ENCODE data around the gene ROBO2. TPM values are rescaled to one million over a fixed set of nuclear protein-coding genes. Genes with fewer than 3 reads are reported as not detected.

ROBO2 gene
- polyA plus RNA-seq, 1 experiment, result 1.6 TPM

GRCh38 chr3:77362936-77363335 is 323.0 kb downstream of the ROBO2 start:
- TF ChIP-seq CTCF (IDR thresholded peaks at IDR 0.05; ENCODE audit: insufficient read depth, low read depth, low read length), result no peak
- no peak overlapping the region for H3K4me3 ChIP-seq (ENCODE audit: low read depth, low read length)
- H3K36me3 ChIP-seq (ENCODE audit: control insufficient read depth, insufficient read depth, low read length), result no peaks in the 10 kb centered on the region
- DNase-seq (ENCODE audit: low read depth), result no peak
- CTCF ChIA-PET, result no interaction called here
- POLR2A ChIA-PET, result no interaction called here
- H3K27me3 ChIP-seq (ENCODE audit: control insufficient read depth, insufficient read depth, low read length), result no peaks in the 10 kb centered on the region

DNA sequence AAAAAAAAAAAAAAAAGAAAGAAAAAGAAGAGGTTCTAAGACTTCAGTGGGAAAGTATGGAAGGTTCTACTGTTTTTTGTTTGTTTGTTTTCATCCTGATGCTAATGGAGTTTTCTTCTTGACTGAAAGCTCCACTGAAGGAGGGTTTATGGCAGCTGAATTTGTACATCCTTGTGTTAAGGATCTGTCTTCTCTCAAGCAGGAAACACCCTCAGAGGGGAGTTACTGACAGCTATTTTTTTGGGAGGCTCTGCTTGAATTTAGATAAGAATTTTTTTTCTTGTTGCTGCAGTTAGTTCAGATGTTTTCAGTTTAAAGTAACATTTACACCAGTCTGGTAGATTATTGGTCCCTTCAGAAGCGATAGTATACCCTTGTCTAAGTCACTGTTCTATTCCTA is 325.3 kb downstream of the ROBO2 start:
- CTCF ChIA-PET, result interaction anchor here (0.7 kb wide), 1 partner anchor 47 kb away, joined by 3 read pairs; no protein-coding TSS in a partner anchor
- no peak for DNase-seq (ENCODE audit: low read depth)
- Histone ChIP-seq H3K36me3 (ENCODE audit: control insufficient read depth, insufficient read depth, low read length) (no peaks in the 10 kb centered on the region), H3K4me3 (ENCODE audit: low read depth, low read length) (no peak overlapping the region), H3K27me3 (ENCODE audit: control insufficient read depth, insufficient read depth, low read length) (no peaks in the 10 kb centered on the region)
- TF ChIP-seq CTCF (IDR thresholded peaks at IDR 0.05; ENCODE audit: insufficient read depth, low read depth, low read length), result no peak
- POLR2A ChIA-PET, result no interaction called here

DNA sequence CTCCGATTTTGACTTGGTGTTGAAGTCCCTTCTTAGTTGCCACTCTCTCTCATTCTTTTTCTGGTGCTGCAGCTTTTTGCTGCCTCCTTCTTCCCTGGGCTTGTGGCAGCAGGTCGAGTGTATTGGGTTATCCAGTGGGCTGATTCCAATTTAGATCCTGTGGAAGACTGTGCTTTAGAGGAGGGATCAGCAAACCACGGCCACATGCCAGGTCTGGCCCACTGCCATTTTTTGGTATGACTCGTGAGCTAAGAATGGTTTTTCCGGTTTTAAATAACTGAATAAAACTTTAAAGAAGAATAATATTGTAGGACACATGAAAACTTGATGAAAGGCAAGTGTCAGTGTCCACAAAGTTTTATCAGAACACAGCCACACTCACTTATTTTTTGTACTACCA is 330.5 kb downstream of the ROBO2 start:
- peak; percentile 40 for DNase-seq (ENCODE audit: low read depth)
- Histone ChIP-seq H3K36me3 (ENCODE audit: control insufficient read depth, insufficient read depth, low read length) (no peaks in the 10 kb centered on the region), H3K4me3 (ENCODE audit: low read depth, low read length) (no peak overlapping the region), H3K27me3 (ENCODE audit: control insufficient read depth, insufficient read depth, low read length) (no peaks in the 10 kb centered on the region)
- ChIA-PET CTCF (no interaction called here), POLR2A (interaction anchor here (0.5 kb wide), 1 partner anchor 80 kb away, joined by 4 read pairs; no protein-coding TSS in a partner anchor)
- TF ChIP-seq CTCF (IDR thresholded peaks at IDR 0.05; ENCODE audit: insufficient read depth, low read depth, low read length), result no peak

- CTCF ChIA-PET, result no interaction called here
- DNase-seq (ENCODE audit: low read depth), result no peak
- H3K27me3 ChIP-seq (ENCODE audit: control insufficient read depth, insufficient read depth, low read length), result no peaks in the 10 kb centered on the region
- TF ChIP-seq CTCF (IDR thresholded peaks at IDR 0.05; ENCODE audit: insufficient read depth, low read depth, low read length), result no peak
- POLR2A ChIA-PET, result no interaction called here
- H3K4me3 ChIP-seq (ENCODE audit: low read depth, low read length), result no peak overlapping the region
- no peaks in the 10 kb centered on the region for H3K36me3 ChIP-seq (ENCODE audit: control insufficient read depth, insufficient read depth, low read length)
Measured at GRCh38 chr3:77372018-77372417, 332.1 kb downstream of the ROBO2 start.

DNA sequence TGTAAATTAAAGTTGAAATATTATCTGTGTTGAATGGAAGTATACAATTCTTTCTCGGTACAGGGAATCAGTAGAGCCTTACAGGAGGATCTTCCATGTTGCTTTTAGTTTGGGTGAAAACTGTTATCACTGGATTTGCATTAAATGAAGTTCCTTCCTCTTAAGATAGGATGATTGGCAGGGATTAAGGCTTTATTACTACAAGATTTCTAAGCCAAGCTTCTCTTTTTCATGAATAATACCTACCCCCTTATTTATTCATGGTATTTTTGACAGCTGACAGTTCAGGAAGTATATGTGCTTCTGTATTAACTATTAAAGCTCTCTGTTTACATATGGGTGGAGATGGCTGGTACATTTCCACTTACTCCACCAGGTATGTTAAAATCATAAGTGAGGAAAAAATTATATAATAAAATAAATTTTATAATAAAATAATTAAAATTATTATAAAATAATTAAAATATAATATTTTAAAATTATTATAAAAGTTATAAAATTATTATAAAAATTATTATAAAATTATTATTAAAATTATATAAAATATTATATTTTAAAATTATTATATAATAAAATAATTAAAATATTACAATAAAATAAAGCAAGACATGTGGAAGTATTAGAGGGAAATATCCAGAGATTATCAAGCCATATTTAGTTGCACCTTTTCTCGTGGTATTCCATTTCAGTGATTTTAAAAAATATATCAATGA is 332.9 kb downstream of the ROBO2 start:
- POLR2A ChIA-PET, result no interaction called here
- Histone ChIP-seq H3K4me3 (ENCODE audit: low read depth, low read length) (no peak overlapping the region), H3K27me3 (ENCODE audit: control insufficient read depth, insufficient read depth, low read length) (no peaks in the 10 kb centered on the region), H3K36me3 (ENCODE audit: control insufficient read depth, insufficient read depth, low read length) (no peaks in the 10 kb centered on the region)
- TF ChIP-seq CTCF (IDR thresholded peaks at IDR 0.05; ENCODE audit: insufficient read depth, low read depth, low read length), result no peak
- CTCF ChIA-PET, result interaction anchor here (1.3 kb wide), 1 partner anchor 14 kb away, joined by 3 read pairs; no protein-coding TSS in a partner anchor
- no peak for DNase-seq (ENCODE audit: low read depth)

Data from BJ (cell line).